ENCODE results near the gene PTPRR. TPM values are rescaled to one million over a fixed set of nuclear protein-coding genes. Genes with fewer than 3 reads are reported as not detected.

PTPRR gene
- total RNA-seq, 1 donor from 2014 or later = not detected

DNA sequence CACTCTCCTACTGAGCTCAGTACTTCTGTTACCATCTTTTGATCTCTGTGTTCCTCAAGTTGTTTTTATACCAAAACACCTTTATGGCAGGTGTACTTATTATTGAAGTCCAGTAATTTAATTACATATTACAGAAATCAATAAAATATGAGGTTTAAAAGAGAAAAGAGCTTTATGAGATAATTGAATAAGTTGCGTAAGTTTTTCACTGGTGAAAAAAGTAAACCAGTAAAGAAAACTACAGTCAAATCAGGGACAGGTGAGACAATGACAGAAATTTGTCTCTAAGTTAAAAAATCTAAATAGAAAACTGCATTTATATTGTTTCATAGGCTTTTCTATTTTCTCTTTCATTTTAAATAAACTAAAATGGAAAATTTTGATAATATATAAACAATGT is 254.2 kb downstream of the PTPRR start:
- Mint-ChIP-seq H3K4me3 (ENCODE audit: low read depth) (no peak overlapping the region), H3K27ac (no peak overlapping the region), H3K9me3 (no peaks in the 10 kb centered on the region)

GRCh38 chr12:70664465-70664881 is 256.1 kb downstream of the PTPRR start:
- no peak for DNase-seq (ENCODE audit: low spot score)
- Mint-ChIP-seq H3K27ac (no peak overlapping the region), H3K27me3 (ENCODE audit: low read depth) (no peaks in the 10 kb centered on the region), H3K4me3 (ENCODE audit: low read depth) (no peak overlapping the region), H3K36me3 (ENCODE audit: low read depth) (no peaks in the 10 kb centered on the region), H3K9me3 (no peaks in the 10 kb centered on the region), H3K4me1 (ENCODE audit: low read depth) (peaks cover 2% of the 10 kb centered on the region)
- intact Hi-C loops (cut with micrococcal nuclease) = no loop called here

More for the DNA sequence above, 254.2 kb downstream of the PTPRR start:
- H3K36me3 Mint-ChIP-seq (ENCODE audit: low read depth) = no peaks in the 10 kb centered on the region
- H3K4me1 Mint-ChIP-seq (ENCODE audit: low read depth) = peaks cover 2% of the 10 kb centered on the region
- no peak for DNase-seq (ENCODE audit: low spot score)
- no peaks in the 10 kb centered on the region for H3K27me3 Mint-ChIP-seq (ENCODE audit: low read depth)
- intact Hi-C loops (cut with micrococcal nuclease) = no loop called here

GRCh38 chr12:70663838-70664237 is 256.7 kb downstream of the PTPRR start:
- H3K27ac Mint-ChIP-seq = no peak overlapping the region

DNA sequence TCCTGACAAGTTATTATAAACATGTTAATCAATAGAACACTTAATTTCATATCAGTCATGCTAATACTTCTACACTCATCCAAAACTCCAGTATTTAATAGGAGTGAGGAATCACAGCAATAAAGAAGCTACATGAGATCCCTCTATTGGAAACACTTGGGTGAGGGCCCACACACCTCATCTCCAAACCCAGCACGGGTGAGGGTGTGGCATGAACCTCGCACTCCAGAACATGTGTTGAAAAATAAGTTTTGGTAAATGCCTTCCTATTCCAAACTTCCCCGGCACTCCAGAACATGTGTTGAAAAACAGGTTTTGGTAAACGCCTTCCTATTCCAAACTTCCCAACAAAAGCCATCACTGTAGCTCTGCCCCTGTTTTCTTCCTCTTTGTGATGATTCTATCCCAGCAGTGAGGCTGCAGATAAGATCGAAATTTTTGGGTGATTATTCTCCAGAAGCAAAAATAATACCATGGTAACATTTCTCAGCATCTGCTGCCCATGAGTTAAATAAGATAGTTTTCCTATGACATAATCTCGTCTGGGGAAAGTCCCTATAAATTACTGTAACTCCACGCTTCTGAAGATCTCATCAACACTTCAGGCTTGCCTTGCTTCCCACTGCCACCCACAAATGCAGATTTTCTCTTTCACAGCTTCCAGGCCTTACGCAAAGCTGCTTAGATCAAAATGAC is 258.9 kb downstream of the PTPRR start:
- H3K4me1 Mint-ChIP-seq (ENCODE audit: low read depth) = peaks cover 2% of the 10 kb centered on the region
- no peaks in the 10 kb centered on the region for H3K36me3 Mint-ChIP-seq (ENCODE audit: low read depth)
- DNase-seq (ENCODE audit: low spot score) = no peak
- H3K9me3 Mint-ChIP-seq = no peaks in the 10 kb centered on the region
- peaks cover 4% of the 10 kb centered on the region for H3K27me3 Mint-ChIP-seq (ENCODE audit: low read depth)
- no peak overlapping the region for H3K27ac Mint-ChIP-seq
- intact Hi-C loops (cut with micrococcal nuclease) = no loop called here
- H3K4me3 Mint-ChIP-seq (ENCODE audit: low read depth) = no peak overlapping the region

More at GRCh38 chr12:70663838-70664237, 256.7 kb downstream of the PTPRR start:
- Mint-ChIP-seq H3K4me3 (ENCODE audit: low read depth) (no peak overlapping the region), H3K36me3 (ENCODE audit: low read depth) (no peaks in the 10 kb centered on the region), H3K9me3 (no peaks in the 10 kb centered on the region), H3K4me1 (ENCODE audit: low read depth) (peaks cover 2% of the 10 kb centered on the region), H3K27me3 (ENCODE audit: low read depth) (no peaks in the 10 kb centered on the region)
- no peak for DNase-seq (ENCODE audit: low spot score)
- intact Hi-C loops (cut with micrococcal nuclease) = no loop called here

- Mint-ChIP-seq H3K4me3 (ENCODE audit: low read depth) (no peak overlapping the region), H3K36me3 (ENCODE audit: low read depth) (no peaks in the 10 kb centered on the region), H3K4me1 (ENCODE audit: low read depth) (peaks cover 2% of the 10 kb centered on the region), H3K27ac (no peak overlapping the region), H3K9me3 (no peaks in the 10 kb centered on the region), H3K27me3 (ENCODE audit: low read depth) (peaks cover 4% of the 10 kb centered on the region)
- intact Hi-C loops (cut with micrococcal nuclease) = no loop called here
- DNase-seq (ENCODE audit: low spot score) = no peak
Observed at GRCh38 chr12:70660620-70661219, 259.8 kb downstream of the PTPRR start.

GRCh38 chr12:70660002-70660604 is 260.4 kb downstream of the PTPRR start:
- H3K27ac Mint-ChIP-seq = no peak overlapping the region
- no peaks in the 10 kb centered on the region for H3K36me3 Mint-ChIP-seq (ENCODE audit: low read depth)
- no peak overlapping the region for H3K4me3 Mint-ChIP-seq (ENCODE audit: low read depth)
- H3K4me1 Mint-ChIP-seq (ENCODE audit: low read depth) = peaks cover 2% of the 10 kb centered on the region
- no peaks in the 10 kb centered on the region for H3K9me3 Mint-ChIP-seq
- no peak for DNase-seq (ENCODE audit: low spot score)
- intact Hi-C loops (cut with micrococcal nuclease) = no loop called here
- peaks cover 4% of the 10 kb centered on the region for H3K27me3 Mint-ChIP-seq (ENCODE audit: low read depth)

DNA sequence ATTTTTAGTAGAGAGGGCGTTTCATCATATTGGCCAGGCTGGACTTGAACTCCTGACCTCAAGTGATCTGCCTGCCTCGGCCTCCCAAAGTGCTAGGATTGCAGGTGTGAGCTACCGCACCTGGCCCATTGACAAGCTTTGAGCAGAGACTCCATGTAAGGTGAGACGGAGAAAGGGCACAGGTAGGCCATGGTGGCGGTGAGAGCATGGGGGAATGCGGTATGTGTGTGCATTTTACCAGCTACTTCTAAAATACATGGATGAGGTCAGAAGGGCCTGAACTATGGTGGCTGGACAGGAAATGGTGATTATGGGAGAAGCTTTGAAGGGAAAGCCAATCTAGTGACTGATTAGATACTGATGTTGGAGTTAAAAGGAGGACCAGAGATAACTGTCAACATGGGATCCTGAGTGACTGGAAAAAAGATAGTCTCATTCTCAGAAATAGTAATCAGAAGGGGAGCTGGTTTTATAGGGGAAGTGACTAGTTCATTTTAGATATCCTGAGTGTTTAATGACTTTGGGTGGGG is 261.4 kb downstream of the PTPRR start:
- DNase-seq (ENCODE audit: low spot score) = no peak
- Mint-ChIP-seq H3K27me3 (ENCODE audit: low read depth) (peaks cover 4% of the 10 kb centered on the region), H3K4me1 (ENCODE audit: low read depth) (peaks cover 2% of the 10 kb centered on the region), H3K9me3 (no peaks in the 10 kb centered on the region), H3K27ac (no peak overlapping the region), H3K36me3 (ENCODE audit: low read depth) (no peaks in the 10 kb centered on the region), H3K4me3 (ENCODE audit: low read depth) (no peak overlapping the region)
- intact Hi-C loops (cut with micrococcal nuclease) = no loop called here

DNA sequence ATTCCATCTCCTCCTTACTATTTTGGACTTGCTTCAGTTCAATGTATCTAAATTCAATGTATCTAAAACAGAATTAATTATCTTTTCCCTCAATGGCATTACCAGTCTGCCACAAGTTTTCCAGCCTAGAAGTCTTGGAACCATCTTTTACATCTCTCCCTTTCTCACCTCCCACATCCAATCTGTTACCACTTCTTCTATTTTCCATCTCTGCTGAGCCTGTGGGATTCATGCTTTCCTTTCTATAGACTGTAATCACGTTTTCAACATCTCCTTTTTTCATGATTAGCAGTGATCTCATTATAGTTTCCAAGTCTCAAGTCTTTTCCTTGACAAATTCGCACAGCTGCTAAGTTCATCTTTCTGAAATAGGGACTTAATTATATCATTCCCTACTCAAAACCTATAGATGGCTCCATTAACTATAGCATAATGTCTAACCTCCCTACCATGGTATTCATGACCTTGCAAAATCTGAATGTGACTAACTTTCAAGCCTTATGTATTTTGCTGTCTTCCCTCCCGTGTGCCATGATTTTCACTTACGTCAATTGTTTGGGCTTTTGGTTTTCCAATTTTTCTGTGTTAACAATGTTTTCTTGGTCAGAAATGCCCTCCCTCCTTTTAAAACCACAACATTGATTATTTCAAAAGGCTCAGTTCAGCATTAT is 262.8 kb downstream of the PTPRR start:
- Mint-ChIP-seq H3K36me3 (ENCODE audit: low read depth) (no peaks in the 10 kb centered on the region), H3K27me3 (ENCODE audit: low read depth) (peaks cover 4% of the 10 kb centered on the region), H3K4me3 (ENCODE audit: low read depth) (no peak overlapping the region), H3K27ac (no peak overlapping the region), H3K9me3 (no peaks in the 10 kb centered on the region), H3K4me1 (ENCODE audit: low read depth) (peaks cover 2% of the 10 kb centered on the region)
- no peak for DNase-seq (ENCODE audit: low spot score)
- intact Hi-C loops (cut with micrococcal nuclease) = no loop called here

DNA sequence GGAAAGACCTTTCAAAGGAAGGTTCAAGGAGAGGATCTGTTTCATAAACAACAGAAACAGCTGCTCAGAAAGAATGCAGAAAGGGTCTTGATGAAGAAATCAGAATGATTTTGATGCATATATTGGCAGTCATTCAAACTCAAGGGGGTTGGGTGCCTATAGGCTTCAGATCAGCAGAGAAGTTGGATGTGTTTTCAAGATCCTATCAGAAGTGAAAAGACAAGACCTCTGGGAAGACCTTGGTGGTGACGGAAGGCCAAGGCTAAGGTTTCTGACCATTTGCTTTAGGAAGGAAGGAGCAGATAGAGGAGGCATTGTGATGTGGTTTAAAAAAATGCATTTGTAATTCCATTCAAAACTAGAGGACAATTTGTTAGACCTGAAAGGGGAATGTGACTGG is 268.1 kb downstream of the PTPRR start:
- H3K4me1 Mint-ChIP-seq (ENCODE audit: low read depth) = no peaks in the 10 kb centered on the region
- peaks cover under 1% of the 10 kb centered on the region for H3K27me3 Mint-ChIP-seq (ENCODE audit: low read depth)
- no peaks in the 10 kb centered on the region for H3K9me3 Mint-ChIP-seq
- intact Hi-C loops (cut with micrococcal nuclease) = no loop called here
- no peak for DNase-seq (ENCODE audit: low spot score)
- H3K27ac Mint-ChIP-seq = no peak overlapping the region
- H3K36me3 Mint-ChIP-seq (ENCODE audit: low read depth) = no peaks in the 10 kb centered on the region
- H3K4me3 Mint-ChIP-seq (ENCODE audit: low read depth) = no peak overlapping the region

- no peaks in the 10 kb centered on the region for H3K9me3 Mint-ChIP-seq
- intact Hi-C loops (cut with micrococcal nuclease) = no loop called here
- no peak overlapping the region for H3K4me3 Mint-ChIP-seq (ENCODE audit: low read depth)
- H3K36me3 Mint-ChIP-seq (ENCODE audit: low read depth) = no peaks in the 10 kb centered on the region
- no peak for DNase-seq (ENCODE audit: low spot score)
- H3K4me1 Mint-ChIP-seq (ENCODE audit: low read depth) = peaks cover 7% of the 10 kb centered on the region
- no peak overlapping the region for H3K27ac Mint-ChIP-seq
- peaks cover 9% of the 10 kb centered on the region for H3K27me3 Mint-ChIP-seq (ENCODE audit: low read depth)
Observed at GRCh38 chr12:70648831-70649230, 271.7 kb downstream of the PTPRR start.

- H3K4me1 Mint-ChIP-seq (ENCODE audit: low read depth) = peaks cover 7% of the 10 kb centered on the region
- peaks cover 9% of the 10 kb centered on the region for H3K27me3 Mint-ChIP-seq (ENCODE audit: low read depth)
- no peak overlapping the region for H3K27ac Mint-ChIP-seq
- H3K9me3 Mint-ChIP-seq = no peaks in the 10 kb centered on the region
- DNase-seq (ENCODE audit: low spot score) = no peak
- no peaks in the 10 kb centered on the region for H3K36me3 Mint-ChIP-seq (ENCODE audit: low read depth)
- no peak overlapping the region for H3K4me3 Mint-ChIP-seq (ENCODE audit: low read depth)
- intact Hi-C loops (cut with micrococcal nuclease) = no loop called here
Observed at GRCh38 chr12:70648191-70648590, 272.3 kb downstream of the PTPRR start.

- H3K27ac Mint-ChIP-seq = no peak overlapping the region
- peaks cover 9% of the 10 kb centered on the region for H3K27me3 Mint-ChIP-seq (ENCODE audit: low read depth)
- intact Hi-C loops (cut with micrococcal nuclease) = no loop called here
- no peak overlapping the region for H3K4me3 Mint-ChIP-seq (ENCODE audit: low read depth)
- no peak for DNase-seq (ENCODE audit: low spot score)
- H3K4me1 Mint-ChIP-seq (ENCODE audit: low read depth) = peaks cover 7% of the 10 kb centered on the region
- no peaks in the 10 kb centered on the region for H3K9me3 Mint-ChIP-seq
- H3K36me3 Mint-ChIP-seq (ENCODE audit: low read depth) = no peaks in the 10 kb centered on the region
Observed at GRCh38 chr12:70646850-70647249, 273.7 kb downstream of the PTPRR start.

Data from activated T-helper 2 cell treated with anti-CD3 and anti-CD28 coated beads, Interferon-gamma antibody, Interleukin-2, Interleukin-4, amounts not matched to agents 10 μg/mL and 5 μg/mL and 100 μg/mL, durations not matched to agents 14 hours and 24 hours and 36 hours (primary cell).